ENCODE data around the gene SLC12A6.

DNA sequence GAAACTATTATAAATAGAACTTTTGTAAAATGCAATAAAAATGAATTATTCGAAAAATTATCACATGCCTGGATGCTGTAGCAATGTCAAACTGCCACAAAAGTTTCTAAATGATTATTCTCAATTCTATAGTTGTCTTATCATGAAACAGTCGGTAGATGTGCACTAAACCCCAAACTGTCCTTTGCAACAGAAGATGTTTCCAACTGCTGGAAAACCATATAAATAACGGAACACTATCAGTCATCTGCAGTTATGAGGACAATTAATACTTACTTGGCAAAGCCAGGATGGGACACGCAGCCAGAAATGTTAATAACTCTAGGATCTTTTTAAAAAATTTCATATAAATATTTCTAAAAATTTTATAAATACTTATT lies 95.3 kb downstream of the SLC12A6 start:
- TF ChIP-seq POLR2A (IDR thresholded peaks at IDR 0.05; ENCODE audit: low read length) (no peak), GATA1 (IDR thresholded peaks at IDR 0.05; ENCODE audit: low read depth, low read length) (no peak)
